Ovary (tissue), 9 donors: ENCODE results near the gene TKTL2. TPM values are rescaled to one million over a fixed set of nuclear protein-coding genes. Genes with fewer than 3 reads are reported as not detected.

Source experiments
- DNase-seq, 5 donors: peaks; one replicate each; pipeline ENCODE4 v3.0.0-alpha.2; 2019 to 2020
- H3K27ac ChIP-seq, 2 donors: fragments of 200-600 bp; one replicate each; pipeline versions ENCODE4 v1.5.1 to v1.8.0; 2019 to 2022
- H3K27me3 ChIP-seq: fragments of 200-600 bp; one replicate; pipeline ENCODE4 v1.8.0; 2022
- H3K36me3 ChIP-seq: fragments of 200-600 bp; sonication (generic); one replicate; pipeline ENCODE4 v1.5.1; 2019
- H3K4me1 ChIP-seq: one replicate; pipeline ENCODE4 v1.8.1; 2013; ENCODE audit warnings: mild to moderate bottlenecking, moderate library complexity; ENCODE audit not compliant: insufficient read depth
- H3K4me3 ChIP-seq: fragments of 200-600 bp; sonication (generic); one replicate; pipeline ENCODE4 v1.5.1; 2017
- H3K9me3 ChIP-seq, 2 donors: fragments of 200-600 bp in 1 of 2; sonication (generic) in 1 of 2; one replicate each; pipeline versions ENCODE4 v1.5.1 to v1.8.1; 2013 to 2019; ENCODE audit warnings: mild to moderate bottlenecking in 1 of 2, moderate library complexity in 1 of 2
- EP300 ChIP-seq: sonication (generic); formaldehyde crosslinking; IDR thresholded peaks from one replicate; pipeline ENCODE4 v1.6.1; 2017; ENCODE audit warnings: antibody characterized with exemption
- POLR2A ChIP-seq: fragments of 450-650 bp; IDR thresholded peaks from one replicate; pipeline ENCODE4 v1.6.1; 2017; ENCODE audit warnings: antibody characterized with exemption, mild to moderate bottlenecking, moderate library complexity
- WGBS, 3 donors: extraction: QIAGEN DNeasy Blood & Tissue Kit in 1 of 3; methylation state at CpG; one replicate each; pipeline versions ENCODE4 v1.1.5 to v1.1.7; 2013 to 2017; 5-methylcytosine and 5-hydroxymethylcytosine counted together
- intact Hi-C, 4 donors: fragments of 100-400 bp; cut with DNase I; formaldehyde crosslinking; loops; one replicate each; pipeline versions ENCODE4 v1.11.0 to v1.15.1; 2022 to 2023
- polyA plus RNA-seq, 2 donors: library from polyadenylated mRNA; stranded (reverse); fragments of 200-250 nt in 1 of 2; fragments of 350-450 nt in 1 of 2; fragmentation: Illumina TruSeq in 1 of 2; extraction: RNeasy Lipid Tissue Mini Kit (QIAGEN cat#74804) in 1 of 2; gene quantifications; one replicate each; pipeline ENCODE4 v1.2.3, GENCODE V29; 2013 to 2014
- total RNA-seq, 7 donors: library from RNA; depleted of rRNA in 2 of 7; stranded (reverse); fragments of >200 nt in 2 of 7; fragmentation: NEBNext Ultra II Directional in 3 of 7; extraction: Animal tissue kit (Norgen Biotek cat#: 25700) in 3 of 7; gene quantifications; one replicate each; pipeline versions ENCODE4 v1.1.0 to v1.2.4, GENCODE V29; 2016 to 2023
- TF ChIP-seq, protein P1 (sequence below), 3 donors: fragments of 450-650 bp in 2 of 3; fragments of 200-600 bp in 1 of 3; IDR thresholded peaks; one replicate each; pipeline versions ENCODE4 v1.5.1 to v1.8.0; 2016 to 2022; ENCODE audit warnings: antibody characterized with exemption in 3 of 3, mild to moderate bottlenecking in 1 of 3
- donor health status: DM: no; HTN: no; CAD: no; lungs with moderate emphysema.
- donor health status: DM: no; HTN: no; CAD: no.
- donor health status: Bipolar disorder and iron deficiency.
- donor health status: DM: yes; HTN: yes; CAD: no.
- donor health status: DM: no; HTN: no; CAD: no.
- donor health status: DM: yes; HTN: yes; CAD: no.

Gene TKTL2
- total and polyA plus RNA-seq, 9 donors: not detected

DNA sequence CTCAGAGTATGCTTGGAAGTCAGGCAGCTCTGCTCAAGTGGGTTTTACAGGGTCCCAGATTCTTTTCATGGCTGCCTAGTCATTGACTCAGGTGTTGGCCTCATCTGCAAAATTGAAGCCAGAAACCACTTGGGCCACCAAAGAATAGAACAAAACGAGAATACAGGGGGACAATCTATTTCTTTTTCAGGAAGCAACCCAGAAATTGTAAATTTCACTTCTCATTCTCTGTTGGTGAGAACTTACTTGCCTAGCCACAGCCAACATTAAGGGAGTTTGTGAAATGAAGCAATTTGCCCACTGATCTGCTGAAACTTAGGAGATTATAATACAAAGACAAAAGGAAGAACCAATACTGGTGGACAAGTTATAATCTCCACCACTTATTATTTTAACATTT lies 8.6 kb upstream of the TKTL2 start:
- Histone ChIP-seq H3K9me3 (no peaks in the 10 kb centered on the region), H3K27me3 (no peaks in the 10 kb centered on the region), H3K4me1 (no peaks in the 10 kb centered on the region), H3K4me3 (no peak overlapping the region), H3K27ac (no peak overlapping the region), H3K36me3 (no peaks in the 10 kb centered on the region)
- DNase-seq: no peak
- intact Hi-C loops: loop anchor here in 2 of 4 donors (10.0 kb wide), 1 partner anchor 63 kb away; no protein-coding TSS in a partner anchor
- 45 to 50% (median 50%) methylated on average over 1 of the region's 1 CpG for WGBS, 3 donors
- TF ChIP-seq POLR2A (no peak), EP300 (no peak)
- TF ChIP-seq, protein P1, sequence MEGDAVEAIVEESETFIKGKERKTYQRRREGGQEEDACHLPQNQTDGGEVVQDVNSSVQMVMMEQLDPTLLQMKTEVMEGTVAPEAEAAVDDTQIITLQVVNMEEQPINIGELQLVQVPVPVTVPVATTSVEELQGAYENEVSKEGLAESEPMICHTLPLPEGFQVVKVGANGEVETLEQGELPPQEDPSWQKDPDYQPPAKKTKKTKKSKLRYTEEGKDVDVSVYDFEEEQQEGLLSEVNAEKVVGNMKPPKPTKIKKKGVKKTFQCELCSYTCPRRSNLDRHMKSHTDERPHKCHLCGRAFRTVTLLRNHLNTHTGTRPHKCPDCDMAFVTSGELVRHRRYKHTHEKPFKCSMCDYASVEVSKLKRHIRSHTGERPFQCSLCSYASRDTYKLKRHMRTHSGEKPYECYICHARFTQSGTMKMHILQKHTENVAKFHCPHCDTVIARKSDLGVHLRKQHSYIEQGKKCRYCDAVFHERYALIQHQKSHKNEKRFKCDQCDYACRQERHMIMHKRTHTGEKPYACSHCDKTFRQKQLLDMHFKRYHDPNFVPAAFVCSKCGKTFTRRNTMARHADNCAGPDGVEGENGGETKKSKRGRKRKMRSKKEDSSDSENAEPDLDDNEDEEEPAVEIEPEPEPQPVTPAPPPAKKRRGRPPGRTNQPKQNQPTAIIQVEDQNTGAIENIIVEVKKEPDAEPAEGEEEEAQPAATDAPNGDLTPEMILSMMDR (IDR thresholded peaks at IDR 0.05): no peak

DNA sequence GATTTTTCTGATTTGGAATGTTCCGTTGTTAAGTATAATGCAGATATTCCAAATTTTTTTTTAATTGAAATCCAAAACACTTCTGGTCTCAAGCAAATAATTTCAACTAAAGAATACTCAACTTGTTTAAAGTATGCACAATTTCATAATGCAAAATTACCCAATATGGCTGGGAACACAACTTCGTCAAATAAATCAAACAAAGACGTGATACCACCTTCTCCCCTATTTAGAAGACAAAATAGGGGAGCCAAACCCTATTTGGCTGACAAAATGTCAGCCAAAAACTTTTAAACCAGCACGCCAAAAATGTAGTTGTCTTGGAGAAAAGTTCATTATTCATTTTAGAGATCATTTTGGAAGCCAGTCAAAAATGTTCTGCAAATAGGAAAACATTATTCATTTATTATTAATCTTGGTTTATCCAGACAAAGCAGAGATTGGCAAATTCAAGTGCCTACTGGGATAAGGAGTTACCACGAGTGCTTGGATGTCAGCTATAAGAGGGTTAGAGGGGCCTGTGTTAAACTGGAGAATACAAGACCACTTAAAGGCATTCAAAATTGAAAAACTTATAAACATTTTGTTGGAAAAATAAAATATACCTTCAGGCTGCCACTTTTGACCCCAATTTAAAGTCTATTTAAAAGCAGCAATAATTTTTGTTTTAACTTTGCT lies 3.3 kb upstream of the TKTL2 start:
- no peaks in the 10 kb centered on the region for H3K36me3 ChIP-seq
- intact Hi-C loops: no loop called here

GRCh38 chr4:163474027-163474426 lies 473 bp upstream of the TKTL2 start:
- no peak for DNase-seq
- TF ChIP-seq, protein P1 (IDR thresholded peaks at IDR 0.05): no peak
- TF ChIP-seq EP300 (no peak), POLR2A (no peak)
- no peaks in the 10 kb centered on the region for H3K9me3 ChIP-seq
- intact Hi-C loops: no loop called here
- H3K36me3 ChIP-seq: no peaks in the 10 kb centered on the region
- no peaks in the 10 kb centered on the region for H3K4me1 ChIP-seq
- H3K4me3 ChIP-seq: no peak overlapping the region
- no peaks in the 10 kb centered on the region for H3K27me3 ChIP-seq
- 93 to 96% (median 95%) methylated on average over 3 of the region's 3 CpGs for WGBS, 3 donors
- no peak overlapping the region for H3K27ac ChIP-seq

More for the DNA sequence above, 3.3 kb upstream of the TKTL2 start:
- Histone ChIP-seq H3K27ac (no peak overlapping the region), H3K4me1 (no peaks in the 10 kb centered on the region), H3K27me3 (no peaks in the 10 kb centered on the region), H3K9me3 (no peaks in the 10 kb centered on the region), H3K4me3 (no peak overlapping the region)
- 32 to 36% (median 33%) methylated on average over 5 of the region's 5 CpGs for WGBS, 3 donors
- TF ChIP-seq EP300 (no peak), POLR2A (no peak)
- TF ChIP-seq, protein P1 (IDR thresholded peaks at IDR 0.05): no peak
- no peak for DNase-seq

DNA sequence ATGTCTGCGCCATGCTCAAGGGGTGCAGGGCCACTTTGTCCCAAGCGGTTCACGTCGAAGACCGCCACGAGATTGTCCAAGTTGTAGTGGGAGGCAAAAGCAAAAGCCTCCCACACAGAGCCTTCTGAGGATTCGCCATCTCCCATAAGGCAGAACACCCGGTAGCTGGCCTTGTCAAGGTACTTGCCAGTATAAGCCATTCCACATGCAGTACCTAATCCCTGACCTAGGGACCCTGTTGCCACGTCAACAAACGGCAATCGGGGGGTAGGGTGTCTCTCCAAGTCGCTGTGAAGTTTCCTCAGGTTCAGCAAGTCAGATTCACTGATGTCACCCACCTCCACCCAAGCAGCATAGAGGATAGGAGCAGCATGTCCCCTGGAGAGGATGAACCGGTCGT lies 424 bp downstream of the TKTL2 start:
- TF ChIP-seq, protein P1 (IDR thresholded peaks at IDR 0.05): no peak
- TF ChIP-seq EP300: no peak
- no peak for TF ChIP-seq POLR2A
- H3K27ac ChIP-seq: no peak overlapping the region
- H3K9me3 ChIP-seq: no peaks in the 10 kb centered on the region
- no peak for DNase-seq
- intact Hi-C loops: no loop called here
- no peak overlapping the region for H3K4me3 ChIP-seq
- no peaks in the 10 kb centered on the region for H3K36me3 ChIP-seq
- WGBS, 3 donors: 90 to 95% (median 93%) methylated on average over 14 of the region's 14 CpGs
- H3K4me1 ChIP-seq: no peaks in the 10 kb centered on the region
- H3K27me3 ChIP-seq: no peaks in the 10 kb centered on the region
